OCI-LY3 (cell line): ENCODE measurements around the gene TMEM185B.

Experiments
- H2AFZ ChIP-seq: fragments of 200-600, 300-600 bp; shearing (Covaris generic); 2 replicates; pipeline ENCODE4 v1.6.0; 2014; ENCODE audit warnings: antibody characterized with exemption, low read depth, low read length
- H3K27ac ChIP-seq: fragments of 200-600, 300-600 bp; sonication (generic); 2 replicates; pipeline ENCODE4 v1.5.1; 2014; ENCODE audit warnings: mild to moderate bottlenecking, low read length, moderate library complexity, mixed read lengths
- H3K27me3 ChIP-seq: fragments of 200-600, 300-600 bp; sonication (generic); 2 replicates; pipeline ENCODE4 v1.6.1; 2014; ENCODE audit warnings: low read depth, low read length, mixed read lengths
- H3K36me3 ChIP-seq: fragments of 200-600, 300-600 bp; sonication (generic); replicated peaks from 2 replicates; pipeline ENCODE3; 2014; ENCODE audit warnings: low read depth, low read length, mixed read lengths
- H3K4me1 ChIP-seq: fragments of 300-600, 200-600 bp; sonication (generic); 2 replicates; pipeline ENCODE4 v1.6.1; 2014; ENCODE audit warnings: low read length, mixed read lengths
- H3K4me2 ChIP-seq: fragments of 200-600, 300-600 bp; sonication (generic); 2 replicates; pipeline ENCODE4 v1.6.1; 2014; ENCODE audit warnings: low read length, mixed read lengths
- H3K4me3 ChIP-seq: fragments of 300-600, 200-600 bp; sonication (generic); 2 replicates; pipeline ENCODE4 v1.5.1; 2014; ENCODE audit warnings: antibody characterized with exemption, mild to moderate bottlenecking, low read length, moderate library complexity
- H3K79me2 ChIP-seq: fragments of 300-600, 200-600 bp; shearing (Covaris generic); 2 replicates; pipeline ENCODE4 v1.6.1; 2014; ENCODE audit warnings: mild to moderate bottlenecking, low read length, mixed read lengths
- H3K9ac ChIP-seq: fragments of 300-600, 200-600 bp; shearing (Covaris generic); 2 replicates; pipeline ENCODE4 v1.6.0; 2014; ENCODE audit warnings: mild to moderate bottlenecking, low read length, moderate library complexity
- H3K9me3 ChIP-seq: fragments of 200-600, 300-600 bp; shearing (Covaris generic); 2 replicates; pipeline ENCODE4 v1.6.1; 2014; ENCODE audit warnings: low read length, mixed read lengths; ENCODE audit not compliant: insufficient read depth
- H4K20me1 ChIP-seq: fragments of 200-600, 300-600 bp; sonication (generic); 2 replicates; pipeline ENCODE4 v1.6.1; 2016; ENCODE audit warnings: low read length, mixed read lengths; ENCODE audit not compliant: insufficient read depth
- CTCF ChIP-seq: fragments of 200-600, 300-600 bp; sonication (generic); IDR thresholded peaks from 2 replicates; pipeline ENCODE4 v1.5.1; 2014; ENCODE audit warnings: antibody characterized with exemption, low read length, low read depth
- EZH2phosphoT487 ChIP-seq: fragments of 200-600 bp; shearing (Covaris generic); IDR thresholded peaks from 2 replicates; pipeline ENCODE4 v1.6.1; 2018; ENCODE audit warnings: antibody characterized with exemption, mixed run types, low read depth

TMEM185B gene

GRCh38 chr2:120231974-120232635, 8.9 kb upstream of the TMEM185B start:
- H3K4me3 ChIP-seq: peak overlapping the region; percentile 76
- peak overlapping the region; percentile 44 for H3K27ac ChIP-seq
- TF ChIP-seq EZH2phosphoT487 (no peak), CTCF (no peak)
- peak overlapping the region; percentile 58; the same call in 1 of the 2 replicates for H2AFZ ChIP-seq
- H3K79me2 ChIP-seq: no peaks in the 10 kb centered on the region
- H3K36me3 ChIP-seq: no peaks in the 10 kb centered on the region
- peaks cover 22% of the 10 kb centered on the region for H3K4me1 ChIP-seq
- peak overlapping the region; percentile 97 for H3K4me2 ChIP-seq
- H3K27me3 ChIP-seq: peaks cover 15% of the 10 kb centered on the region
- peak overlapping the region; percentile 60 for H3K9ac ChIP-seq
- peaks cover 5% of the 10 kb centered on the region; the same call in 1 of the 2 replicates for H3K9me3 ChIP-seq
- H4K20me1 ChIP-seq: no peaks in the 10 kb centered on the region

GRCh38 chr2:120231564-120231973, 8.4 kb upstream of the TMEM185B start:
- Histone ChIP-seq H4K20me1 (no peaks in the 10 kb centered on the region), H3K36me3 (no peaks in the 10 kb centered on the region), H3K9me3 (peaks cover 5% of the 10 kb centered on the region; the same call in 1 of the 2 replicates), H3K27me3 (peaks cover 15% of the 10 kb centered on the region), H3K27ac (no peak overlapping the region), H2AFZ (no peak overlapping the region), H3K4me3 (no peak overlapping the region), H3K9ac (no peak overlapping the region), H3K79me2 (no peaks in the 10 kb centered on the region), H3K4me2 (peak overlapping the region; percentile 97), H3K4me1 (peaks cover 22% of the 10 kb centered on the region)
- TF ChIP-seq EZH2phosphoT487 (no peak), CTCF (no peak)

GRCh38 chr2:120230515-120231471, 7.6 kb upstream of the TMEM185B start:
- Histone ChIP-seq H3K9ac (no peak overlapping the region), H3K4me2 (no peak overlapping the region), H4K20me1 (no peaks in the 10 kb centered on the region), H3K4me3 (no peak overlapping the region), H2AFZ (no peak overlapping the region), H3K27me3 (peaks cover 15% of the 10 kb centered on the region), H3K36me3 (no peaks in the 10 kb centered on the region), H3K9me3 (peaks cover 5% of the 10 kb centered on the region; the same call in 1 of the 2 replicates), H3K4me1 (peaks cover 22% of the 10 kb centered on the region), H3K27ac (no peak overlapping the region), H3K79me2 (no peaks in the 10 kb centered on the region)
- TF ChIP-seq EZH2phosphoT487 (no peak), CTCF (no peak)

GRCh38 chr2:120229341-120229740, 6.1 kb upstream of the TMEM185B start:
- Histone ChIP-seq H3K4me3 (no peak overlapping the region), H4K20me1 (no peaks in the 10 kb centered on the region), H3K36me3 (no peaks in the 10 kb centered on the region), H3K27ac (no peak overlapping the region), H3K79me2 (no peaks in the 10 kb centered on the region), H3K27me3 (peaks cover 15% of the 10 kb centered on the region), H2AFZ (no peak overlapping the region), H3K9me3 (peaks cover 5% of the 10 kb centered on the region; the same call in 1 of the 2 replicates), H3K4me1 (peaks cover 22% of the 10 kb centered on the region), H3K4me2 (no peak overlapping the region), H3K9ac (no peak overlapping the region)
- TF ChIP-seq CTCF (no peak), EZH2phosphoT487 (no peak)
